ENCODE data around the gene HOXC5.
A peak's percentile ranks its signal among the peaks of the same experiment; 100 is the strongest.

The HOXC5 gene

DNA sequence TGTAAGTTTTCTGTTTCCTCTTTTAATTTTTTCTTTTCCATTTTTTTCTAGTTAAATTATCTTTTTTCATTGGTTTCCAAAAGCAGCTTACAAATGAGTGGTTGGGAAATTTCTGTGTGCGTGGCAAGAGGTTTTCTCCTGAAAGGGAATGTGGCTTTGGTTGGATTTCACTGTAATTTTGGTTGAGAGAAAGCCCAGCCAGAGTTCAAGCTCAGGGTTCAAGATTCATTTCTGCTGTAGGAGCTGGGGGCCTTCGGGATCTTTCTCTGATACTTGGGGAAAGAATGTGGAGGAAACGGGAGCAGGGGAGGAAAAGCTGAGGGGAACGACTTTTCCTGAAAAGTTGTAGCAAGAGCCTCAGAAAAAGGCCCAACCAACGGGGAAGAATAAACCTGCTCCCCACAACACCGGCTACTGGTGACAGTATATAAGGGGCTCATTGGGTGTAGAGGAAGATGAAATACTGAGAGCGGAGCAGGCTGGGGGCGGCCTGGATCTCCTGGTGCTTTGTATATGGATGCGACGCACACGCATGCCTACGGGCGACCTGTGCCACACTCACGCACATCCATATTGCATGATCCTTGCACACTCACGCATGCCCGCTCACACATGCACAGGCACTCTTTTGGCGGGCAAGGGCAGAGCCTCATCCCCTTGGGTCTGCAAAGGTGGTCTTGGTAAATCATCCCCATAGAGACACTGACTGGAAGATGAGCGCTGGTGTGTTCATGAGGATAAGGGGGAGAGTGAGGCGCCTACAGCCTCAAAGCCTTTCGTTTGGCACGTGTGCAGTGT, 46.0 kb upstream of the HOXC5 start:
- TF ChIP-seq, protein P1, sequence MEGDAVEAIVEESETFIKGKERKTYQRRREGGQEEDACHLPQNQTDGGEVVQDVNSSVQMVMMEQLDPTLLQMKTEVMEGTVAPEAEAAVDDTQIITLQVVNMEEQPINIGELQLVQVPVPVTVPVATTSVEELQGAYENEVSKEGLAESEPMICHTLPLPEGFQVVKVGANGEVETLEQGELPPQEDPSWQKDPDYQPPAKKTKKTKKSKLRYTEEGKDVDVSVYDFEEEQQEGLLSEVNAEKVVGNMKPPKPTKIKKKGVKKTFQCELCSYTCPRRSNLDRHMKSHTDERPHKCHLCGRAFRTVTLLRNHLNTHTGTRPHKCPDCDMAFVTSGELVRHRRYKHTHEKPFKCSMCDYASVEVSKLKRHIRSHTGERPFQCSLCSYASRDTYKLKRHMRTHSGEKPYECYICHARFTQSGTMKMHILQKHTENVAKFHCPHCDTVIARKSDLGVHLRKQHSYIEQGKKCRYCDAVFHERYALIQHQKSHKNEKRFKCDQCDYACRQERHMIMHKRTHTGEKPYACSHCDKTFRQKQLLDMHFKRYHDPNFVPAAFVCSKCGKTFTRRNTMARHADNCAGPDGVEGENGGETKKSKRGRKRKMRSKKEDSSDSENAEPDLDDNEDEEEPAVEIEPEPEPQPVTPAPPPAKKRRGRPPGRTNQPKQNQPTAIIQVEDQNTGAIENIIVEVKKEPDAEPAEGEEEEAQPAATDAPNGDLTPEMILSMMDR (IDR thresholded peaks at IDR 0.05): no peak
- TF ChIP-seq ZFX (IDR thresholded peaks at IDR 0.05; ENCODE audit: borderline replicate concordance): no peak

GRCh38 chr12:53987787-53988230, 45.0 kb upstream of the HOXC5 start:
- TF ChIP-seq, protein P1 (IDR thresholded peaks at IDR 0.05): no peak
- no peak for TF ChIP-seq ZFX (IDR thresholded peaks at IDR 0.05; ENCODE audit: borderline replicate concordance)
- peak overlapping the region; percentile 14; the same call in 1 of the 2 replicates for H3K27ac ChIP-seq

More for the DNA sequence above, 46.0 kb upstream of the HOXC5 start:
- H3K27ac ChIP-seq: peak overlapping the region; percentile 84

- H3K27ac ChIP-seq: peak overlapping the region; percentile 14; the same call in 1 of the 2 replicates
- TF ChIP-seq, protein P1 (IDR thresholded peaks at IDR 0.05): no peak
- TF ChIP-seq ZFX (IDR thresholded peaks at IDR 0.05; ENCODE audit: borderline replicate concordance): no peak
Measured at GRCh38 chr12:53988541-53989226, 44.2 kb upstream of the HOXC5 start.

- TF ChIP-seq, protein P1 (IDR thresholded peaks at IDR 0.05): peak; percentile 88
- TF ChIP-seq ZFX (IDR thresholded peaks at IDR 0.05; ENCODE audit: borderline replicate concordance): no peak
- 0 out of 2 replicates have a peak overlapping the region, but pooled peaks have one; percentile 14 for H3K27ac ChIP-seq
Measured at GRCh38 chr12:53989227-53990113, 43.4 kb upstream of the HOXC5 start.

DNA sequence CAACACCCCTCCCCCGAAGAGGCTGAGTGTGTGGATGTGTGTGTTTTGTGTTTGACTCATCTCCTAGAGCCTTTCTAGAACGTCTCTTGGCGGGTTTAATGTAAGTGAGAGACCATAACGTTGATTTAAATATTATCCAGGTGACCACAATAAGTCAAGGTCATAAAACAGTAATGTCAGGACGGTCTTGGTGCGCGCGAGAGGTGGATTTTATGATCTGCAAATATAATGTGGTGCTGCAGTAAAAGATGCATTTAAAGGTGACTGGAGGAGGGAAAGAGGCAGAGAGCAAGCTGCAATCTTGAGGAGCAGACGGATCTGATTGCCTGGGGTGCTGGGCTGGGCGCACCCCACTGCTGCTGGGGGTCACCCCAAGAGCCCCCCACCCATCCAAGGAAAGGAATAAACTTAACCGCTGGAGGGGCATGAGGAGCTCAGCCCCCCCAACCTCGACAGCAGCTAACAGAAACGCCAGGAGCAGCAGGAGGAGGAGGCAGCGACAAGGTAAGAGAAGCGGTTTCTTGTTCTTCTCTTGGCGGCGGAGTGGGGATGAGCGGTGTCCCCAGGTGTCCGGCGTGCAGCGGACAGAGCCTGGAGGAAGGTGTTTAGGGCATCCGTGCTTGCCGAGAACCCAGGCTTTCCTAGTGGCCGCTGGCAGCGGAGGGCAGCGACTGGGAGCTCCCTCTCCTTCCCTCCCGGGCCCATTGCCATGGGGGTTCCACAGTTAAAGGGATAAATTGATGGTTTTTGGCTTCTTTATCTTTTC, 42.4 kb upstream of the HOXC5 start:
- no peak overlapping the region for H3K27ac ChIP-seq
- TF ChIP-seq, protein P1 (IDR thresholded peaks at IDR 0.05): no peak
- no peak for TF ChIP-seq ZFX (IDR thresholded peaks at IDR 0.05; ENCODE audit: borderline replicate concordance)

DNA sequence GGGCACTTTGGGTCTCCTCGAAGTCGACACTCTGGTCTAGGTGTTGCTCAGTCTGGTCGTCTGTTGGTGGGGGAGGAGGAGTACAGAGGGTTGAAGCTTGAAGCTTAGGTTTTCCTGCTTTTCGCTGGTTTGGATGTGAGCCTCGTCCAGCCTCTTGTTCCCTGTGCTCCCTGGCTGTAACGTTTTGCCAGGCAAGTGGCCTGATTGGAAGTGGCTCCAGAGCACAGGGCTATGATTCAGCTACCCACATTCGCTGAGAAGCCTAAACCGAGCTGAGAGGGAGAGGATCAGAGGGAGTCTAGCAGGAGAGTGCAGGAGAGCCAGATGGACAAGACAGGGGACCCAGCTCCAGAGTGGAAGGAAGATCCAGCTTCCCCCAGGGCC, 41.8 kb upstream of the HOXC5 start:
- TF ChIP-seq, protein P1 (IDR thresholded peaks at IDR 0.05): no peak
- no peak for TF ChIP-seq ZFX (IDR thresholded peaks at IDR 0.05; ENCODE audit: borderline replicate concordance)
- H3K27ac ChIP-seq: no peak overlapping the region
